GM18870 (cell line): ENCODE results near the gene SCN3B.

Source experiments
- ATAC-seq: cut with Tn5 transposase; IDR thresholded peaks from one replicate; pipeline ENCODE4 v1.9.1; 2021; ENCODE audit warnings: moderate library complexity; ENCODE audit not compliant: unreplicated experiment

SCN3B gene

GRCh38 chr11:123654566-123655081, at the start of gene SCN3B:
Gene SCN3B, minus strand, starts transcription at chr11:123654624. Its CDS starts 823 bp downstream, at chr11:123653801.
- ATAC-seq = no peak

GRCh38 chr11:123702696-123703095, 48.3 kb upstream of the SCN3B start:
- ATAC-seq = no peak

- ATAC-seq = no peak
Observed at GRCh38 chr11:123702139-123702538, 47.7 kb upstream of the SCN3B start.

GRCh38 chr11:123700772-123701171, 46.3 kb upstream of the SCN3B start:
- ATAC-seq = no peak

GRCh38 chr11:123698546-123699127, 44.2 kb upstream of the SCN3B start:
- ATAC-seq = no peak

- ATAC-seq = no peak
Observed at GRCh38 chr11:123696183-123696582, 41.8 kb upstream of the SCN3B start.

- ATAC-seq = no peak
Observed at GRCh38 chr11:123695231-123695630, 40.8 kb upstream of the SCN3B start.

- no peak for ATAC-seq
Observed at GRCh38 chr11:123694551-123694950, 40.1 kb upstream of the SCN3B start.

- no peak for ATAC-seq
Observed at GRCh38 chr11:123692961-123693360, 38.5 kb upstream of the SCN3B start.

GRCh38 chr11:123690485-123690884, 36.1 kb upstream of the SCN3B start:
- ATAC-seq = no peak

GRCh38 chr11:123684601-123685000, 30.2 kb upstream of the SCN3B start:
- ATAC-seq = no peak

- ATAC-seq = no peak
Observed at GRCh38 chr11:123683428-123684170, 29.2 kb upstream of the SCN3B start.

GRCh38 chr11:123682696-123683410, 28.4 kb upstream of the SCN3B start:
- ATAC-seq = no peak

GRCh38 chr11:123681030-123681429, 26.6 kb upstream of the SCN3B start:
- no peak for ATAC-seq

GRCh38 chr11:123678246-123678645, 23.8 kb upstream of the SCN3B start:
- no peak for ATAC-seq

- no peak for ATAC-seq
Observed at GRCh38 chr11:123677510-123677909, 23.1 kb upstream of the SCN3B start.

- no peak for ATAC-seq
Observed at GRCh38 chr11:123674297-123674696, 19.9 kb upstream of the SCN3B start.

- ATAC-seq = no peak
Observed at GRCh38 chr11:123672568-123672967, 18.1 kb upstream of the SCN3B start.

GRCh38 chr11:123671534-123671933, 17.1 kb upstream of the SCN3B start:
- no peak for ATAC-seq

- ATAC-seq = no peak
Observed at GRCh38 chr11:123670081-123670480, 15.7 kb upstream of the SCN3B start.

GRCh38 chr11:123665306-123665705, 10.9 kb upstream of the SCN3B start:
- no peak for ATAC-seq

- peak; percentile 63 for ATAC-seq
Observed at GRCh38 chr11:123659965-123660364, 5.5 kb upstream of the SCN3B start.
